Fibroblast of skin of left quadriceps (primary cell): ENCODE measurements around the gene SGCG.

Source experiments
- DNase-seq, 2 experiments: peaks; one replicate each; pipeline ENCODE4 v3.0.0-alpha.2; 2013; ENCODE audit warnings: low read depth in 2 of 2

The SGCG gene

GRCh38 chr13:23330356-23330755 is 149.6 kb downstream of the SGCG start:
- no peak for DNase-seq

DNA sequence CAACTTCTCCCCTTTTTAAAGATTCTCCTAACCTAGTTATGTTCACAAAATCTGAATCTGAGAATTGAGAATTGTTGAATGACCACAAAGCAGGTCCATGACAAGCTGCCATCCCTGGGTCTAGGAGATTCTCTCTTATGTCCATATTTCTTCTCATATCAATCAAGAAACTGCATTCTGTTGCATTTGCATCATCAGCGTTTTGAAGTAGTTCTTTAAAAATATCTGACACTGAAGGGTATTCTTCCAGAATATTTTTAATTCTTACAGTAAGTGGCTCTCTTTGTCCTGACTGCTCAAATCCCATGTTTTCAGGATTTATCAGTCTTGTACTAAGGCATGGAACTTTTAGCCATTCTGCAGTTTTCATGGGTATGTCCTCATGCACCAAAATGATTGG is 158.4 kb downstream of the SGCG start:
- DNase-seq = no peak

DNA sequence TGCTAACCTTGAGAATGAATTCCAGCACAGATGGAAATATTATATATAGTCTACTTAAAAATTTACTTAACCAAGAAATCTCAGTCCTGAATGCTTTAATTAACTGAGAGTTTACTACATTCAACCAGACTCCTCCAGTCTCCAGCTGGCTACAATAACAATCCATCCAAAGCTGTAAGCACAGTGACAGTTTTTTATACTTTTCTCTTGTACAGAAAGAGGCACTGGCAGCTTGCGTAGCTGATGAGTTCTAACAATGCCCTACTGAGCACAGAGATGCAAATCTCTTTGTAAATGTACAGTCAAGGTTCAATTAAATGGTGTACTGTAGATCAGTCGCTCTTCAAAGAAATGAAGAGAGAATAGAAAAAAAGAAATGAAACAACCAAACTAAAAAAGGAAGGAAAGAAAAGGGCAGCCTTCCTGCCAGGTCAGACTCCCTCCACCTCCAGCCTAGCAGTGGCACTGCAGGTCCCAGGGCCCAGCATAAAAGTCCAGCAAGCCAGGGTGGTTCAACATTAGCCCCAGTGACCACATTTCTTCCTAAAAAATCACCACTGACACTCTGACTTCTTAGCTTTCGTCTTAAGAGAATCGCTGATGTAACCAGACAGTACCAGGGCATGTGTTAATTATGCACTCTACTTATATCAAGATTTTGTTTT is 164.3 kb downstream of the SGCG start:
- DNase-seq = no peak

DNA sequence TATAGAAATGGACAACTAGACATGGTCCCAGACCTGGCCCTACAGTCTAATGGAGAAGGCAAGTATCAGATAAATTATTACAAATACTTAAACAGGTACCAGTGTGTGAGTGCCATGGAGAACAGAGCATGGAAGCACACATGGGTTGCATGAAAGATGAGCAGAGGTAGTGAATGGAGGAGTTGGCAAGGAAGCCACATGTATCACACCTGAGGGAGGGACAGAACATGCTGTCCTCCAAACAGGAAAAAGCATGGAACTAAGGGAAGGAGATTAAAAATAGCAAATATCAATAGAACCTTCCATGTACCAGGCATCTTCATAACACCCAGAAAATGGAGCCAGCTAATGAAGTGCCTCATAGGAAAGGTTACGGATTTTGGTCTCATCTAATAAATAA is 166.8 kb downstream of the SGCG start:
- DNase-seq = no peak

GRCh38 chr13:23348262-23349127 is 167.7 kb downstream of the SGCG start:
- no peak for DNase-seq

GRCh38 chr13:23349161-23349897 is 168.6 kb downstream of the SGCG start:
- peak; percentile 64 to 65 for DNase-seq

GRCh38 chr13:23350009-23350408 is 169.2 kb downstream of the SGCG start:
- DNase-seq = no peak

DNA sequence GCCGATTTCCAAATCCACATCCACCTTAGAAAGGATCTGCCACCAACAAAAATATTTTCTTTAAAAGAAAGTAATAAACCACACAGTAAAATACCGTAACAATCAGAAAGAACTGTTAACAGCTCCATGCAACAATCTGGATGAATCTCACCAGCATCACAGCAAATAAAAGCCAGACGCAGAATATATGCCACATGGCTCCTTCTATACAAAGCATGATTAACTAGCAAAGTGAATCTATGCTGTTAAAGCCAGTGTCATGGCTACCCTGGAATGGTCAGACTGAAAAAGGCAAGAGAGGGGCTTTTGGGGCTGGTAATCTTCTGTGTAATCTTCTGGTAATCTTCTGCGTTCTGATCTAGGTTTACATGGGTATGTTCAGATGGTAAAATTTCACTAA is 171.4 kb downstream of the SGCG start:
- no peak for DNase-seq

DNA sequence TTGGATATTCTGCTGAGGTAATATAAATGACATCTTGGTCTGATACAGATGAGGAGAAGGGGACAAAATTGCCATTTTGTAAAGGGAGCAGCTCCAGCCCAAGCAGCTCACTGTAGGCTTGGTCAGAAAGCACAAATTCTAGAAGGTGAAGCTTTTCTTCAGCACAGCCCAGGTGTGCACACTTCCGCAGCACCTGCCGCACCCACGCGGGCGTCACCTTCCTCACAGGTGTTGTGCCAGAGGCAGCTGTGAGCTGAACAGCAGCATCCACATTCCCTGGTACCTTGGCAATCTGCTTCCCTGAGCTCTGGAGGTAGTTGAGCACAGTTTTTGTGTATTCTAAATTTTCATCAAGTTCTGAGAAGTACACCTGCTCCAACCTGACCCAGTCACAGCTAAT is 173.7 kb downstream of the SGCG start:
- no peak for DNase-seq

DNA sequence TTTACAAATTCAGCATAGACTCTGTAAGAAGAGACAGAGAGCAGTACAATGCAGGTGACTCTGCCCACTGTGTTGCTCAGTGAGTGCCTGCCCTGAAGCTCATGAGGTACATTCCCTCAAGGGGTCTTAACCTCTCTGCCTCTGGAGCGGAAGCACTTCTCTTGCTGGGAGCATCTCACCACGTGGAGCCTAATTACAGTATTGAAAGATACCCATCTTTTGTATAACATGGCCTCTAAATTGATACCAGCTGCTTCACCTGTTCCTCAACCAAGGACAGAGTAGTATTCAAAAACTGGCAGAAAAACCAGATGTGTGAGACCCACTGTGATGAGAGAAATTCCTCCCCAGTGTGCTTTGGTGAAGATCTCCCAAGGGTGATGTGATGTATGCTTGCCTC is 175.6 kb downstream of the SGCG start:
- DNase-seq = no peak

DNA sequence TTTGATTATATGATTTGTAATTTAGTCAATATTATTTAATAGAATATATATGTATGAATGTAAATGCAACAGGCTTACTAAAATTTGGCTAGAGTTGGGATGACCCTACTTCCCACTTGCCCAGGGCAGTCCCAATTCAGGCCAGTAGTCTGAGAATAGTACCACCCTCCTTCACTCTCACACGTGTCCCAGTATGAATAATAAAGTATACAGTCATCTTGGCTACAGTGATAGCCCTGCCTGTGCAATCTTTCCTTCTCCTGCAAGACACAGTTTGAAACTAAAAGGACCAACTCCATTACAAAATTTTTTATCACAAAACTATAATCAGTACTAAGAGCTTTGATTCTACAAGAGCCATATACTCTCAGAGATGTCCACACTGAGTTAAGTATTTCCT is 176.6 kb downstream of the SGCG start:
- DNase-seq = no peak

- DNase-seq = no peak
Observed at GRCh38 chr13:23359882-23360281, 179.1 kb downstream of the SGCG start.

- no peak for DNase-seq
Observed at GRCh38 chr13:23365652-23366051, 184.9 kb downstream of the SGCG start.

DNA sequence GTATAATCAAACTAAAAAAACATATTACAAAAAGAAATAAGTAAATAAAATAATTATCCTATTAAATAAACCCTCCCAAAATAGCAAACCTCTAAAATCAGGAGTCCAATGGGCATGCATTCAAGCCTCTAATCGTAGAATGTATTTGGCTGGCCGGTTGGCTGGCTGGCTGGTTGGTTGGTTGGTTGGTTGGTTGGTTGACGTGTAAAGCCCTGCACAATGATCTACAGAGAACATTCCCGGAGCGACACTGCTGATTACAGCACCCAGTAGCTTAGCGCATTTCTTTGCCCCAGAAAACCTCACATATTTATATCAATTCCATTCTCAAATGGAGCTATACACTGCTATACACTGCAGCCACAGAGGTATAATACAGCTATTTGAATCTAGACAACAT is 187.1 kb downstream of the SGCG start:
- no peak for DNase-seq

- DNase-seq = no peak
Observed at GRCh38 chr13:23372264-23372906, 191.6 kb downstream of the SGCG start.
